ENCODE measurements around the gene ZBED2.
"Not testable (repeated sequence)": the region's sequence is repeated elsewhere in the genome, so short reads cannot be mapped to it uniquely, and the experiment has no call there.

Gene ZBED2

GRCh38 chr3:111595232-111595631 lies at the start of gene ZBED2:
Gene ZBED2 (minus strand): TSS chr3:111595346. CDS start chr3:111594201, 1,145 bp downstream.
- no peak for DNase-seq

DNA sequence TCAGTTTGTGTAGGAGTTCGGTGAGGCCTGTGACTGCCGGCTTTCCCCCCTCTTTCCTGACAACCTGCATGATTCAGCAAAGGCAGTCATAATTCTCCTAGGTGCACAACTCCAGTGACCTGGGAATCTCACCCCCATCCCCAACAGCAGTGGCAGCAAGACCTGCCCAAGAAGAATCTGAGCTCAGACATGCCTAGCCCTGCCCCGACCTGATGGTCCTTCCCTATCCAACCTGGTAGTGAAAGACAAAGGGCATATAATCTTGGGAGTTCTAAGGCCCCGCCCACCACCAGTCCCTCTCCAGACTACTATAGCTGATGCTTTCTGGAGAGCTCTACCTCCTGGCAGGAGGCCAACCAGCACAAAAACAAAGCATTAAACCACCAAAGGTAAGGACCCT lies 44.2 kb upstream of the ZBED2 start:
- no peak for DNase-seq

DNA sequence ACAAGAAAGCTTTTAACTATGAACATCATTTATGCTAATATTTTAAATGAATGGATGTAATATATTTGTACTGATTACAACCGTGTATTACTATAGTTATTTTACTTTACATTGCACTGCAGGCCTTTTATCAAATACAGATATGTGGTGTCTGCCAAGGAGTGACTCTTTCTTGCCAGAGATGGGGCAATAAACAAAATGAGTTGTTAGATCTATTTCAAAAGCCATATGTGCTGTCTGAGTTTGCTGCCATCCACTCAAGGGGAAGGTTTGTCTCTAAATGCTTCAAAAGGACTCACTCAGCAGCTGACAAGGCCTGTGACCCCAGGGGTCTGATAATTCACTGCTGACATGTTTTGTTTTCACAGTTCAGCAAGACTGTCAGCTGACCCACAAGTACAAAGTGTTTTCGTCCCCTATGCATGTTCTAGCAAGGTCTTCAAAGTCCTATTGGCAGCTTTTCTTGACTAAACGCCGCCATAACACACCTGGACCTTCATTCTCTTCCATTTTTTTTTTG lies 41.3 kb upstream of the ZBED2 start:
- no peak for DNase-seq

GRCh38 chr3:111635403-111635802 lies 40.3 kb upstream of the ZBED2 start:
- DNase-seq: no peak

DNA sequence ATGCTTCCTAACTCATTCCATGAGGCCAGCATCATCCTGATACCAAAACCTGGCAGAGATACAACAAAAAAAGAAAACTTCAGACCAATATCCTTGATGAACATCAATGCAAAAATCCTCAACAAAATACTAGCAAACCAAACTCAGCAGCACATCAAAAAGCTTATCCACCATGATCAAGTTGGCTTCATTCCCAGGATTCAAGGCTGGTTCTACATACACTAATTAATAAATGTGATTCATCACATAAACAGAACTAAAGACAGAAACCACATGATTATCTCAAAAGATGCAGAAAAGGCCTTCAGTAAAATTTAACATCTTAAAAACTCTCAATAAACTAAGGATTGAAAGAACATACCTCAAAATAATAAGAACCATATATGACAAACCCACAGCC lies 35.5 kb upstream of the ZBED2 start:
- not testable (repeated sequence) for DNase-seq

GRCh38 chr3:111629018-111629417 lies 33.9 kb upstream of the ZBED2 start:
- DNase-seq: not testable (repeated sequence)

DNA sequence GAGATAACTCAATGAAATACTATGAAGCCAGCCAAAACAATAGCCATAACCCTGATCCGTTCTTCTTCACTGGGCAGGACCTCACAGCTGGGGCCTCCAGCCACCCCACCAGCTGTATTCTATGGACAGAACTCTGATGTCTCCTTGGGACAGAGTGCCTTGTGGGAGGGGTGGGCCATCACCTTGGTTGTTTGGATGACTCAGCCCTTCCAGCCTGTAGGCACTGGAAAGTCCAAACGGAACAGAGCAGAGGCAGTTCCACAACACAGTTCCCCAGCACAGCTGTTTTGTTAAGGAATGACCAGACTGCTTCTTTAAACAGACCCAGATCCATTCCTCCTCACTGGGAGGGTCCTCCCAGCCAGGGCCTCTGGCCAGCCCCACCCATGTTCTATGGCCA lies 31.9 kb upstream of the ZBED2 start:
- DNase-seq: no peak

DNA sequence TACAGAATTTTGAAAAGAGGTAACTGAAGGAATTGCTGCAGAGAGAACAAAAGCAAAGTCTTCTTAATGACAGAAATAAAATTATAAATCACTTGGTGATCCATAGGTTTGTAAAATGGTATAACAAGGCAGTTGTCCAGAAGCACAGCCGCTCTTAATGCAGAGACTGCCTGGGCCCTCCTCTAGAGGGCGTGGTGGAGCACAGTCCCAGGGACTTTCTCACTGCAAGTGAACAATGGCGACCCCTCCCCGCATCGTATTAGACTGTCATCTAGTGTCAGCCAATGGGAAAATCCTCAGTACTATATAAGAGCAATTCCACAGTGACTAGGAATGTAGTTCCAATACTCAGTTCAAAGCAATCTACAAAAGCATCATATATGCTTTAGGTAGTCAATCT lies 26.4 kb upstream of the ZBED2 start:
- no peak for DNase-seq

DNA sequence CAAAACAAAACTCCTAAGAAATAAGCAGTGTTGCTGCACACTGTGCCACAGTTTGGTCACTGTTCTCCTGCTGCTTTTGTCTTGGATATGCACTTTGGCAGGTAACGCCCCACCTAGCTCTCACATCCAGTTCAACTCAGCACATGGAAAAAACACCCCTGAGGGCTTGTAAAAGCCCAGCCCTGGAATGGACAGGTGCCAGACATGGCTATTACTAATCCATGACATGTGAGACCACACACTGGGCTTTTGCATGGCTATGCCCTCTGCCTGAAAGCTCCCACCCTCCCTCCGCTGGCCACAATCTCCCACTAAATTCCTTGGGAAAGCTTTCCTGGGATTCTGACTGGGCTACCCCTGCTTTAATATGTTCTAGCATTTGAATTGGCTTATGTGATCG lies 24.7 kb upstream of the ZBED2 start:
- no peak for DNase-seq

DNA sequence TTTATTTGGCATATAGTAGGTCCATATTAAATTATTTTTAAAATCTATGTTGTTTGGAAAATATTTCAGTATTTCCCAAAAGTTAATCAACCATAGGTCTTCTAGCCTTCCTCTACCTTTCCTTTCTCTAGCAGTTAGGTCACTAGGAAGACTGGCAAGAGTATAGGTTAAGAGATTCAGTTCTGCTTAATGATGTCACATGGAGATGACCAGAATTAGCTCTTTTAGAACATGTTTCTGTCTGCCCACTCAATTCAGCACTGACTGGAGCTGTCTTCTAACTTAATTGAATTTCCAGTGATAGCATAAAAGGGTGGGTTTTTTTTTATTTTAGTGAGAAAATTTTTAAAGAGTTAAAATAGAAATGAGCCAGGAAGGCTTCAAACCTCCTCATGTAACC lies 23.8 kb upstream of the ZBED2 start:
- DNase-seq: no peak

DNA sequence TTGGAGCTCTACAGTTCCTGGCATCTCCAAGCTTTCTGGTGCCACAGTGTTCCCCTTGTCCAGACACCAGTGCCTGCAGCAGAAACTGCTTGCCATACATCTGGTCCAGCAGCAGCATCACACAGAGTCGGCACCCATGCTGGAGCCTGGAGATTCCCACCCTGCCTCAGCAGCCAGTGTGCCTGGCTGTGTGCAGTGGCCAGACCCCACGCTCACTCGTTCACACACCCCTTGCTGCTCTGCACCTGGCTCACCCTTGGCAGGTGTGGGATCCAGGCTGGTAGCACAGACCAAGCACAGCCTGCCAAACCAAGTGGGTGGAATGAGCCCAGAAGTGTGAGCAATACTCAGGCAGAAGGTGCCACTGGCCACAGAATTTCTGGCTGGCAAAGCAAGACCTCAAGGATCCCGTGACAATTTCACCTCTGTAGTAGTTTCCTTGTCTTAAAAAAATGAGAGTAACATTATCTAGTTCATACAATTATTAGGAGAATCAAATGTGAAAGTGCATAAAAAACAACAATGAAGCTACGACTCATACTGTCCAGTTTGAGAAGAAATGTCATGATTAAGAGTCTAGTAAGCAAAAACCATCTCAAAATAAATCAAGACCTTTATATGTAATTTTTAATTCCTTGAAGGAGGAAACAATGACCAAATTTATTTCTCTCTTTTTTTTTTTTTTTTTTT lies 22.9 kb upstream of the ZBED2 start:
- no peak for DNase-seq

DNA sequence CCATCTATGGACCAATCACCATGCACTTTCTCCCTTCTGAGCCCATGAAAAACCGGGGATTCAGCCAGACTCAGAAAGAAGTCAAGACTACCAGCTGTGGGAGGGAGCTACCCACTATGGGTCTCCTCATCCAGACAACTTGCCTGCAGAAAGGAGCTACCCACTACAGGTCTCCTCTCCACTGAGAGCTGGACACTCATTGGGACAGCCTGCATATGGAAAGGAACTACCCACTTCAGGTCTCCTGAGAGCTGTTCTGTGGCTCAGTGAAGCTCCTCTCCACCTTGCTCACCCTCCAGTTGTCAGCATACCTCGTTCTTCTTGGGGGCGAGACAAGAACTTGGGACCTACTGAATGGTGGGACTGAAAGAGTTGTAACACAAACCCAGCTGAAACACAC lies 22.3 kb upstream of the ZBED2 start:
- no peak for DNase-seq

DNA sequence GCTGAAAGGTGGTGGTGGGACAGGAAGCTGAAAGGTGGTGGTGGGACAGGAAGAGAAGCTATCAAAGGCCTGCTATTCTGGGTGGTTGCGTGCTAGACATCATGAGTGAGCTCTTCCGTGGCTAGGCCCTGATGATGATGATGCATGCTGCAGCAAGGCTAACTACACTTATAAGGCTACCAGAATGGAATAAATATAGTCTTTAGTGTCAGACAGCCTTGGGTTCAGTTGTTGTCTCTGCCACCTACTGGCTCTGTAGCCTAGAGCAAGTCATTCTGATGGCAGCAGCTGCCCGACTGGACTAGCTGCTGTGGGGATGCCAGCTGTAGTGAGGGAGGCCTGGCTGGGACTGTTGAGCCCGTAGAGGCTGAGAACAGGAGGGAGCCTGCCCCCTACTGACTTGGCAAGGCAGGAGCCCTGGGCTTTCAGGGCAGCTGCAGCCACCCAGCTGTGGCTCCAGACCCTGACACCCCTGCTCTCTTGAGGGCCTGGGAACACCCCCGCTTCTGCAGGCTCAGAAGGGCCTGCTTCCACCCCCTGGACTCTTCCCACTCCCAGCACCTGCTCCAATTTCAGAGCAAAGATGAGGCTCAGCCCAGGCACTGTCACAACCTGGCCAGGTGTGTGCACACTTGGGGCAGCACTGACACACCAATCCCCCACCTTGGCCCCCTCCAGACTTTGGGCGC lies 21.4 kb upstream of the ZBED2 start:
- no peak for DNase-seq

GRCh38 chr3:111615880-111616279 lies 20.7 kb upstream of the ZBED2 start:
- no peak for DNase-seq

DNA sequence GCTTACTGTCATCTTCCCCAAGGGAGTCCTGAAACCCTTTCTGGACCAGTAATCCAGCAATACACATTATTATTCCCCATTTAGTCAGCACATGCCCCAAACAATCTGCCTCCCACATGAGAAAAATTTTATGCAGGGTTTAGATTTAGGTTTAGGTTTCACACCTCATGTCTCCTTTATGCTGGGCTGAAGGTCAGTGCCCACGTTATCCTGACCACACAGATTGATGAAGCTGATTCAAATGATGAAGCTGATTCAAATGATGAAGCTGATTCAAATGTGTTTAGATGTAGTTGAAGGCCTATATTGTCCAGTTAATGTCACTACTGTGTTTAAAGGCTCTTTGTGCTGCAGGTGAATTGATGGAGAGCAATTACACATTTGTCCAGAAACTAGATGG lies 18.1 kb upstream of the ZBED2 start:
- DNase-seq: no peak

DNA sequence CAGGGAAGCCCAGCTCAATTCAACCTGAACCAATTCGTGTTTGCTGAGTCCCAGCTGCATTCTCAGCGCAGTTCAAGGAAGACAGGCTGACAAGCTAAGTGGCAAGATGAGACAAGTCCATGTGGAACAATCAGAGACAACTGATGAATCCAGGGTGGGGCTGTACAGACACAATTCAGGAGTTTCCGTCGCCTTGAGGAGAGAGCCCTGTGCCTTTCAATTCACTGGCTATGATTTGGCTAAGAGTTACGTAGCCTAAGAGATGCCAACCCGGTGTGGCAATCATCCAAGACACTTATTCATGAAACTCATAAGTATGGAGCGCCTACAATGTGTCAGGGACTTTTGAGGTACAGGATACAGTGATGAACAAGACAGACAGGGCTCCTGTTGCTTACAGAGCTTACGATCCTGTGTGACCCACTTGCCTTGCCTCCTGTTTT lies 15.5 kb upstream of the ZBED2 start:
- no peak for DNase-seq

- DNase-seq: no peak
These were observed 15.0 kb upstream of the ZBED2 start for GRCh38 chr3:111610189-111610588.

DNA sequence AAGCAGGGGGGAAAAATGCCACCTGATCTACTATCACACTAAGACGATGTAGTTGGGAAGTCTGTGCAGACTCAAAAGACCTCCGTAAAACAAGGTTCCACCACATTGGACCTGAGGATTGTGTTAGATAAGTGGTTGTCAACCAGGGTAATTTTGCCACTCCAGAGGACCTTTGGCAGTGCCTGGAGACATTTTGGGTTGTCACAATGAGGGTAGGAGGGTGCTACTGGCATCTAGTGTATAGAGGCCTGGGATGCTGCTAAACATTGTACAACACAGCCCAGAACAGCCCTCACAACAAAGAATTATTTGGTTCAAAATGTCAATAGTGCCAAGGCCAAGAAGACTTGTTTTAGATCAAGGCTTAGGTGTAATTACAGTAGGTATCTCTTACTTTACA lies 14.6 kb upstream of the ZBED2 start:
- DNase-seq: no peak

GRCh38 chr3:111608383-111608782 lies 13.2 kb upstream of the ZBED2 start:
- no peak for DNase-seq

- DNase-seq: no peak
These were observed 12.2 kb upstream of the ZBED2 start for GRCh38 chr3:111607240-111607920.

DNA sequence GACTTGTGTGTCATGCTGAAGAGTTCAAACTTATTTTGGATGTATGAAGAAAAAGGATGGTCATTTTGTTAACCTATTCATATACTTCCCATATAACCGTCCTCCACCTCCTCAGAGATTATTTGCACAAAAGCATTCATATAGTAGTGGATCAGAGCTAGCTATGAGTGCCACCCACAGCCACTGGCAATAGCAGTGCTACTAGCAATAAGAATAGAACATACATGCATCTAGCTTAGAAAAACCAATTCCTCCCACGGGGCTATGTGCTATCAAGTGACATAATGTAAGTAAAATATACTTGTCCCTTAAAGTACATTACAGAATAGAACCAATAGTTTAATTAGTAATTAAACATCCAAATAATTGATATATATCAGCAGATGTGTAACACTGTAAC lies 10.3 kb upstream of the ZBED2 start:
- DNase-seq: no peak

DNA sequence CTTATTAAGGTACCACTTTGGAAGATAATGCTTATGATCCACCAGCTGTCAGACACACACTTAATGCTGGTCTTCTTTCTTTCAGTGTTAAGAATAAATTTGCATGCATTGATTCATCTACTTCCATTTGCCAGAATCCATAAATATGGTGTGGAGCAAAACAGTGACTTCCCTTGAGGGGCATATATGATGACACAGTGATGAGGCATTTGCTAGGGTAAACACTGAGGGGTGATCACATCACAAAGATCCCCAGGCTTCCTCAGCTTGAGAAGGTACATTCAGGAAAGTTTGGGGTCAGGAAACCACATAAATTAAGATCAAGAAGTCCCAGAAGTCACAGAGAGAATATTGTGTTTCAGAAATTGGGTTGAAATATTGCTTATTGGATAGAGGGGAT lies 9.9 kb upstream of the ZBED2 start:
- no peak for DNase-seq

- no peak for DNase-seq
These were observed 9.0 kb upstream of the ZBED2 start for GRCh38 chr3:111604119-111604518.

- DNase-seq: no peak
These were observed 8.5 kb upstream of the ZBED2 start for GRCh38 chr3:111603679-111604078.
